Mesendoderm (in vitro differentiated cells): ENCODE results near the gene LEKR1.

Experiments used
- DNase-seq: peaks from one replicate; pipeline ENCODE4 v3.0.0; 2013
- H2AK5ac ChIP-seq: 2 replicates; pipeline ENCODE4 v1.6.1; 2013; ENCODE audit warnings: low read length, inconsistent platforms
- H2BK120ac ChIP-seq: 2 replicates; pipeline ENCODE4 v1.6.1; 2013; ENCODE audit warnings: low read depth, mild to moderate bottlenecking, low read length, moderate library complexity, mixed read lengths
- H2BK15ac ChIP-seq: replicated peaks from 2 replicates; pipeline ENCODE4 v1.6.1; 2013; ENCODE audit warnings: low read depth, mild to moderate bottlenecking, moderate library complexity
- H2BK5ac ChIP-seq: 2 replicates; pipeline ENCODE4 v1.6.1; 2013; ENCODE audit warnings: low read length, inconsistent platforms
- H3K18ac ChIP-seq: 2 replicates; pipeline ENCODE4 v1.6.1; 2013; ENCODE audit warnings: mild to moderate bottlenecking, low read length, mixed read lengths
- H3K23ac ChIP-seq: one replicate; pipeline ENCODE4 v1.6.1; 2013; ENCODE audit warnings: low read length
- H3K27ac ChIP-seq: 2 replicates; pipeline ENCODE4 v1.5.1; 2013; ENCODE audit warnings: low read depth, mild to moderate bottlenecking, inconsistent platforms, low read length, moderate library complexity
- H3K27me3 ChIP-seq: 2 replicates; pipeline ENCODE4 v1.6.1; 2013; ENCODE audit warnings: low read length, control low read depth, mild to moderate bottlenecking, inconsistent platforms; ENCODE audit not compliant: insufficient read depth, poor library complexity
- H3K36me3 ChIP-seq: 2 replicates; pipeline ENCODE4 v1.6.1; 2013; ENCODE audit warnings: low read length, inconsistent platforms; ENCODE audit not compliant: control insufficient read depth, insufficient read depth
- H3K4ac ChIP-seq: one replicate; pipeline ENCODE4 v1.6.1; 2013; ENCODE audit warnings: low read depth, mild to moderate bottlenecking, low read length, moderate library complexity
- H3K4me1 ChIP-seq: 2 replicates; pipeline ENCODE4 v1.6.1; 2013; ENCODE audit warnings: low read depth, low read length, inconsistent platforms; ENCODE audit not compliant: control insufficient read depth
- H3K4me2 ChIP-seq: 2 replicates; pipeline ENCODE4 v1.6.1; 2013; ENCODE audit warnings: low read length
- H3K4me3 ChIP-seq: 2 replicates; pipeline ENCODE4 v1.5.1; 2013; ENCODE audit warnings: mild to moderate bottlenecking, low read length
- H3K56ac ChIP-seq: one replicate; pipeline ENCODE4 v1.6.1; 2013; ENCODE audit warnings: low read length
- H3K79me1 ChIP-seq: 2 replicates; pipeline ENCODE4 v1.6.1; 2013; ENCODE audit warnings: low read length, inconsistent platforms
- H3K79me2 ChIP-seq: 2 replicates; pipeline ENCODE4 v1.6.1; 2013; ENCODE audit warnings: mild to moderate bottlenecking, low read length; ENCODE audit not compliant: control insufficient read depth, insufficient read depth
- H3K9ac ChIP-seq: 2 replicates; pipeline ENCODE4 v1.6.1; 2013; ENCODE audit warnings: low read length, inconsistent platforms
- H4K5ac ChIP-seq: one replicate; pipeline ENCODE4 v1.6.1; 2013; ENCODE audit warnings: low read length
- H4K8ac ChIP-seq: one replicate; pipeline ENCODE4 v1.6.1; 2013; ENCODE audit warnings: low read depth, mild to moderate bottlenecking, control low read depth, low read length, moderate library complexity
- WGBS: extraction: QIAGEN DNeasy Blood & Tissue Kit; methylation state at CpG from one replicate; pipeline ENCODE4 v1.1.7; 2013; ENCODE audit warnings: low lambda C conversion rate, missing lambda C conversion rate; ENCODE audit not compliant: insufficient coverage; ENCODE audit errors: extremely low coverage; 5-methylcytosine and 5-hydroxymethylcytosine counted together

LEKR1 gene

DNA sequence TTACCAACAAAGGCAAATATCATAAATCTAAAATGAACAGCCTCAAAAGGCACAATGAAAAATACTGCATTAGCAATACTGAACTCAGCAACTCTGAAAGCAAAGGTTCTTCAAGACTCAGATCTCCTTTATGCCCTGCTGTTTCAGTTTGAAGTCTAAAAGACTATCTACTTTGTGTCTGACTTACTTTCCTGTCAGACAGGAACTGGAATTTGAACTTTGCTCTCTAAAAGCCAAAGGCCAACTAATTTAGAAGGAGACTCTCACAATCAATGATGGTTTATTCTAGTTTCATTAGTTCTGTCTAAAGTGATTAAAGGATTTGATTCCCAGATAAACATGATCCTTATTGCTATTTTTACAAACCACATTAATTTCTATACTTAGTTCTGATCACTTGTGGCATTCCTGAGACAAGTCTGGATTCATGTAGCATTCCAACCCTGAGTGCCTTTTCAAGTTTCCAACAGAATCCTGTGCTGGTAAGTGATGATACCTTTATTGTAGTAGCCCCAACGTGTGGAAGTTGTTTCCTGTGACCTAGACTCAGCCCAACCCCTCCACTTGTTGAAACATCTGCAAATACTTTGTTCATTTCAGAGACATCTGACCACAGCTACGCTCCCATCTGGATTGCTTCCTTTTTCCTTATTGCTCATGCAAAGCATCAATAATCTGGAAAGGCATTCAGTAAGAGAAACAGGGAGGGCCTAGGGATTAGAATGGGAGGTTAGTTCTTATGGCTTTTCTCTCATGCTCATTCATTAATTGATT, 14.9 kb upstream of the LEKR1 start:
- no peaks in the 10 kb centered on the region for H3K79me1 ChIP-seq
- H3K4ac ChIP-seq, result no peak overlapping the region
- H3K4me2 ChIP-seq, result no peak overlapping the region
- H2BK120ac ChIP-seq, result no peak overlapping the region
- H3K36me3 ChIP-seq, result no peaks in the 10 kb centered on the region
- H2BK5ac ChIP-seq, result no peak overlapping the region
- H3K4me3 ChIP-seq, result no peak overlapping the region
- no peak overlapping the region for H4K8ac ChIP-seq
- peaks cover 6% of the 10 kb centered on the region for H3K27me3 ChIP-seq
- WGBS, result no CpG with 5 or more reads among the region's 2 CpGs
- no peak overlapping the region for H3K56ac ChIP-seq
- H3K23ac ChIP-seq, result no peak overlapping the region
- H4K5ac ChIP-seq, result no peak overlapping the region
- no peak overlapping the region for H2BK15ac ChIP-seq
- H3K18ac ChIP-seq, result no peak overlapping the region
- no peaks in the 10 kb centered on the region for H3K4me1 ChIP-seq
- no peak for DNase-seq
- H3K9ac ChIP-seq, result no peak overlapping the region
- H2AK5ac ChIP-seq, result no peak overlapping the region
- H3K79me2 ChIP-seq, result no peaks in the 10 kb centered on the region
- H3K27ac ChIP-seq, result no peak overlapping the region

DNA sequence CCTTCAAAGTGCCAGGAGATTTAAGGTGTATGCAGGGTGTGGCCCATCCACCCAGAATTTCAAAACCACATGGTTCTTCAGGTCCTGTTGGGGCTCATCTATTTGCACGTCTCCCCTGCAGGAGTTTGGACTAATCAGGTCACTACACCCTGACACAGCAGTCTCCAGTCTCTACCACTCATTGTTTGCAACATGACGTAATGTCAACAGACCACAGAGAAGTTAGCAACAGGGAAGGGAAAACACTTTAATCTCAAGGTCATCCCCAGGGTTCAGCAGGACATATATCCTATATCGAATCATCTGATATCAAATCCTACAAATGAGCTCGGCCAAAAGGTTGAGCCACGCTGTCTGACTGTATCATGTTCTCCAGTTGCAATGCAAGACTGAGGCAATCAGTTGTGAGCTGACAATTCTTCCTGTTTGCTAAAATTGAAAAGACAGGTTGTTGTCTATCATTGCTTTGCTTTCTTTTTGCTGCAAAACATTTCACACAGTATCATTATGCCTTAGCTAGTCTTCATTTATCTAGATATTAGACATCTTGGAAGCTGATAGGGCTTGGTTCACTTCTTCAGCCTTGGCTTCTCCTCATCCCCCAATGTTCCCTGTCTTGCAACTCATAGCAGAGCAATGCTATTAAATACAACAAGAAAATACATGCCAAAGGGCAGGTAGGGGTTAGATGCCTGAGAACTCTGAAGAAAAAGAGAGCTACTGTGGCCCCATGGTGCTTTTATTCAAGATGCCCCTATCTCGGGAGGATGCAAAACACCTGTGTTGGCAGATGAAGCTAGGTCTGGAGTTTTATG, 13.4 kb upstream of the LEKR1 start:
- H3K79me1 ChIP-seq, result no peaks in the 10 kb centered on the region
- H2BK5ac ChIP-seq, result no peak overlapping the region
- peaks cover 6% of the 10 kb centered on the region for H3K27me3 ChIP-seq
- no CpG with 5 or more reads among the region's 6 CpGs for WGBS
- no peak overlapping the region for H2BK15ac ChIP-seq
- no peak overlapping the region for H3K4me2 ChIP-seq
- H3K36me3 ChIP-seq, result no peaks in the 10 kb centered on the region
- H3K9ac ChIP-seq, result no peak overlapping the region
- no peak overlapping the region for H3K18ac ChIP-seq
- H4K5ac ChIP-seq, result no peak overlapping the region
- no peaks in the 10 kb centered on the region for H3K4me1 ChIP-seq
- H3K27ac ChIP-seq, result no peak overlapping the region
- H2AK5ac ChIP-seq, result no peak overlapping the region
- no peak overlapping the region for H3K4me3 ChIP-seq
- H3K23ac ChIP-seq, result no peak overlapping the region
- H3K79me2 ChIP-seq, result no peaks in the 10 kb centered on the region
- no peak overlapping the region for H3K56ac ChIP-seq
- no peak overlapping the region for H3K4ac ChIP-seq
- H2BK120ac ChIP-seq, result no peak overlapping the region
- DNase-seq, result peak; percentile 72
- no peak overlapping the region for H4K8ac ChIP-seq

DNA sequence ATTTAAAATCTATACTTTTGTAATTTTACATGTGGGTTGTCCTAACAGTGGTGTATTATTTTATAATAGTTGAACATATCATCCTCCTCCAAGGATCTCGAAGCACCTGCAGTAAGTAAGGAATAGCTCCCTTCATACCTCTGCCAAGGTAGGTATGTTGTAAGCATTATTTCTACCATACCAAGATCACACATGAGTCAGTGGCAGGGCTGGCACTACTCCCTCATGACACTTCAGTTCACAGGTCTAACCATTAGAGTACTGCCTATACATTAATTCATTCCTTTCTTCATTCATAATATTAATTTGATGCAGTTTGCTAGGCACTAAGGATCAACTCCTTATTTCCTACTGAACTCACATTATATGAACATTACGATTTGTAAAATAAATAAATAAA, 11.9 kb upstream of the LEKR1 start:
- DNase-seq, result no peak
- Histone ChIP-seq H3K56ac (no peak overlapping the region), H3K4me3 (no peak overlapping the region), H2BK5ac (no peak overlapping the region), H4K5ac (no peak overlapping the region), H3K27ac (no peak overlapping the region), H2AK5ac (no peak overlapping the region), H3K27me3 (peaks cover 6% of the 10 kb centered on the region), H3K23ac (no peak overlapping the region), H4K8ac (no peak overlapping the region), H3K79me2 (no peaks in the 10 kb centered on the region), H3K4ac (no peak overlapping the region), H3K9ac (no peak overlapping the region), H2BK120ac (no peak overlapping the region), H3K4me1 (no peaks in the 10 kb centered on the region), H3K4me2 (no peak overlapping the region), H3K79me1 (no peaks in the 10 kb centered on the region), H2BK15ac (no peak overlapping the region), H3K18ac (no peak overlapping the region), H3K36me3 (no peaks in the 10 kb centered on the region)
- no CpG with 5 or more reads among the region's 2 CpGs for WGBS

DNA sequence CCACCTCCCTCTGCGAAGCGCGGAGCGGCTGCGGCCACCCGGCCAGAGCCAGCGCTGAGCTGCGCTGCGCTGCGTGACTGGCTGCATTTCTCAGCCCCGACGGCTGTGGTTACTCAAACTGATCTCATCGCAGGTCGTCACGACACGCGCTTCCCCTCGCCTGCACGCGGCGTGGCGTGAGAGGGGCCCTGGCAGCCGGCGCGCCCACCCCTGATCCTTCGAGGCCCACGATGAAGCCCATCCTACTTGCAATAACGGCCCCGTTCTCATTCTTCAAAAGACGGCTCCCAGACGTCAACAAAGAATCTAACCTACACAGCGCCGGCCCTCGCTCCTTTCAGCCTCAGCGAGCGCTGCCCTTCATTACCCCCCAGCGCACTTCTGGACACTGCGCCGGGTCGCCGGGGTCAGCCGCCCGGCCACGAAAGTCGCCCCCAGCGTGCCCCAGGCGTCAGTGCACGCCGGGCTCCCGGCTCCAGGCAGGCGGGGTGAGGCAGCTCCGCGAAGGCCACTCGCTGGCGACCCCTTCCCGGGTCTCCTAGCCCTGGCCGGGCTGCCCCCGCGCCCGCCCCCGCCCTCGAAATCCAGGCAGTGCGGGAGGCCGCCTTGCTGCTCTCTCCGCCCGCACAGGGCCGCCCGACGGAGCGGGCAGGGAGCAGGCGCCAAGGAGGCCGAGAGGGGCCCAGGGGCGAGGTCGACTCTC, 9.9 kb upstream of the LEKR1 start:
- H3K23ac ChIP-seq, result peak overlapping the region; percentile 3
- WGBS, result no CpG with 5 or more reads among the region's 74 CpGs
- H3K27ac ChIP-seq, result no peak overlapping the region
- peak overlapping the region; percentile 55 for H3K4me2 ChIP-seq
- DNase-seq, result no peak
- H3K56ac ChIP-seq, result peak overlapping the region; percentile 81
- no peak overlapping the region for H4K5ac ChIP-seq
- no peak overlapping the region for H2BK5ac ChIP-seq
- H3K4me1 ChIP-seq, result no peaks in the 10 kb centered on the region
- no peak overlapping the region for H2AK5ac ChIP-seq
- no peaks in the 10 kb centered on the region for H3K79me1 ChIP-seq
- no peak overlapping the region for H3K4me3 ChIP-seq
- H3K18ac ChIP-seq, result peak overlapping the region; percentile 39
- peaks cover 6% of the 10 kb centered on the region for H3K27me3 ChIP-seq
- no peaks in the 10 kb centered on the region for H3K36me3 ChIP-seq
- no peak overlapping the region for H3K4ac ChIP-seq
- H3K79me2 ChIP-seq, result no peaks in the 10 kb centered on the region
- peak overlapping the region; percentile 32 for H3K9ac ChIP-seq
- H4K8ac ChIP-seq, result no peak overlapping the region
- no peak overlapping the region for H2BK15ac ChIP-seq
- no peak overlapping the region for H2BK120ac ChIP-seq

DNA sequence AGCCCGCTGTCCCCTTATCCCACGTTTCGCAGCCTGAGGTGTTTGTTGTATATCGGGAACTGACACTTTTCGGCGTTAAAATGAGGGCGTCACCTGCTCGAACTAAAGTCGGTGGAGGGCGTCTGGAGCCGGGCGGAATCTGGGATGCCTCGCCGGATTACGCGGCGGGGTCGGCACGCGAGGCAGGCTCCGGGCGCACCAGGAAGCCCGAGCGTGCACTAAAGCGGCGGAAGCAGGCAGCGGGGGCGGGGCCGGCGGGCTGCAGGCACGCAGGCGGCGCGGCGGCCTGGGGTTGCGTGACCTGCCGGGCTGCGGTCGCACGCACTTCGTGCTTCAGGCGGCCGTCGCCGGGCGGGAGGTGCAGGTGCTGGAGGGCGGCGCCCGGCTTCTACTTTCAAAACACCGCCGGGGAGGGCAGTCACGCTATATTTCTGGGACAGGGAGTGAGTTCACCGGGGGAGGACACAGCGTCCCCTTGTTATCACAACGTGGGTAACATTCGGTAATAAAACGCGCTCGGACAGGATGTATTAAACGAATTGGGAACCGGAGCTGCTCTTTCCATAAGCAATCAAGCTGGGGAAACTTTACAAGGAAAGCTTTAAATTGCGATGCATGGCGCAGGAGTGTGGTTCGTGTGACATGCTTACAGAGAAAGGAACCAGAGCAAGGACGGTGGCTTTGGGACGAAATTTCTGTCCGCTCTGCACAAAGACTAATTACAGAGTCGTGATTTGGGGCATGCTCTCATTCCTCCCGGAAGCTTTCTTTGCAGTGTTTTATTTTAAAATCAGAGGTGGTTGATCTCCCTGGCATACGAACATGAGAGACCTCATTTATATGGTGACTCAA, 9.1 kb upstream of the LEKR1 start:
- Histone ChIP-seq H3K23ac (no peak overlapping the region), H4K5ac (no peak overlapping the region)
- WGBS, result no CpG with 5 or more reads among the region's 70 CpGs

More for the DNA sequence above, 9.1 kb upstream of the LEKR1 start:
- no peak overlapping the region for H3K27ac ChIP-seq
- DNase-seq, result peak; percentile 91
- H3K4me1 ChIP-seq, result no peaks in the 10 kb centered on the region
- peak overlapping the region; percentile 9 for H3K4ac ChIP-seq
- H3K18ac ChIP-seq, result peak overlapping the region; percentile 82
- H3K36me3 ChIP-seq, result no peaks in the 10 kb centered on the region
- H2AK5ac ChIP-seq, result no peak overlapping the region
- H3K27me3 ChIP-seq, result peaks cover 6% of the 10 kb centered on the region
- H2BK15ac ChIP-seq, result peak overlapping the region; percentile 87
- H3K9ac ChIP-seq, result peak overlapping the region; percentile 55
- H2BK120ac ChIP-seq, result peak overlapping the region; percentile 24
- H3K79me1 ChIP-seq, result no peaks in the 10 kb centered on the region
- no peak overlapping the region for H4K8ac ChIP-seq
- H3K4me3 ChIP-seq, result peak overlapping the region; percentile 11
- peak overlapping the region; percentile 55 for H3K4me2 ChIP-seq
- H3K79me2 ChIP-seq, result no peaks in the 10 kb centered on the region
- peak overlapping the region; percentile 81 for H3K56ac ChIP-seq
- no peak overlapping the region for H2BK5ac ChIP-seq
